GM12873 (cell line): ENCODE data around the gene TSG101.

Experiments
- TF ChIP-seq, protein P1 (sequence below): IDR thresholded peaks from 2 replicates; pipeline ENCODE4 v1.5.1; 2012; ENCODE audit warnings: low read depth, mild to moderate bottlenecking, moderate library complexity, low read length, control low read depth; ENCODE audit not compliant: insufficient read depth; ENCODE audit errors: missing control alignments

Gene TSG101

DNA sequence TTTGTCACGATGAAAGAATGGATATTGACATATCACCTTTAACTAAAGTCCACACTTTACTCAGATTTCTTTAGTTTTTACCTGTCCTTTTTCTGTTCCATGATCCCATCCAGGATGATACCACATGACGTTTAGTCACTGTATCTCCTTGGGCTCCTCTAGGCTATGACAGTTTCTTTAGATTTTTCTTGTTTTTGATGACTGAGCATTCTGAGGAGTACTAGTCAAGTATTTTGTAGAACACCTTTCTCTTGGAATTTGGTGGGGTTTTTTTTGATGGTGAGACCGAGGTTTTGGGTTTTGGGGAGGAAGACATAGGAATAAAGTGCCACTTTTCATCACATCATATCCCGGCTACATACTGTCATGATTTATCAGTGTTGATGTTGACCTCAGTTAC lies 67.1 kb downstream of the TSG101 start:
- TF ChIP-seq, protein P1, sequence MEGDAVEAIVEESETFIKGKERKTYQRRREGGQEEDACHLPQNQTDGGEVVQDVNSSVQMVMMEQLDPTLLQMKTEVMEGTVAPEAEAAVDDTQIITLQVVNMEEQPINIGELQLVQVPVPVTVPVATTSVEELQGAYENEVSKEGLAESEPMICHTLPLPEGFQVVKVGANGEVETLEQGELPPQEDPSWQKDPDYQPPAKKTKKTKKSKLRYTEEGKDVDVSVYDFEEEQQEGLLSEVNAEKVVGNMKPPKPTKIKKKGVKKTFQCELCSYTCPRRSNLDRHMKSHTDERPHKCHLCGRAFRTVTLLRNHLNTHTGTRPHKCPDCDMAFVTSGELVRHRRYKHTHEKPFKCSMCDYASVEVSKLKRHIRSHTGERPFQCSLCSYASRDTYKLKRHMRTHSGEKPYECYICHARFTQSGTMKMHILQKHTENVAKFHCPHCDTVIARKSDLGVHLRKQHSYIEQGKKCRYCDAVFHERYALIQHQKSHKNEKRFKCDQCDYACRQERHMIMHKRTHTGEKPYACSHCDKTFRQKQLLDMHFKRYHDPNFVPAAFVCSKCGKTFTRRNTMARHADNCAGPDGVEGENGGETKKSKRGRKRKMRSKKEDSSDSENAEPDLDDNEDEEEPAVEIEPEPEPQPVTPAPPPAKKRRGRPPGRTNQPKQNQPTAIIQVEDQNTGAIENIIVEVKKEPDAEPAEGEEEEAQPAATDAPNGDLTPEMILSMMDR, result no peak

DNA sequence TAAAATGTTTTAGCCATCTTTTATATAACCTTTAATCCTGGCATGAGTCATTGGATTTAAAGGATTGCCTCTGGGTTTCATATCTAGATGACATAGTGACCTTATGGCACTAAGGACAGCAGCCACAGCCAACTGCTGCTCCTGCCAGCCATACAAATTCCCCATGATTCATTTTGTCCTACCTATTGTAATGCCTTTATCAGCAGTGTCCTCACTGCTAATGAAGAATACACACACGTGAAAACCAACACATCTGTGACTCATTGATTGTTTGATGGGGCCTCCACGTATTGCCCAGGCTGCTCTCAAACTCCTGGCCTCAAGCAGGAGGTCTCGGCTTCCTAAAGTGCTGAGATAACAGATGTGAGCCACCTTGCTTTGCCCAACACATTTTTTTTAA lies 69.3 kb downstream of the TSG101 start:
- TF ChIP-seq, protein P1, result no peak

DNA sequence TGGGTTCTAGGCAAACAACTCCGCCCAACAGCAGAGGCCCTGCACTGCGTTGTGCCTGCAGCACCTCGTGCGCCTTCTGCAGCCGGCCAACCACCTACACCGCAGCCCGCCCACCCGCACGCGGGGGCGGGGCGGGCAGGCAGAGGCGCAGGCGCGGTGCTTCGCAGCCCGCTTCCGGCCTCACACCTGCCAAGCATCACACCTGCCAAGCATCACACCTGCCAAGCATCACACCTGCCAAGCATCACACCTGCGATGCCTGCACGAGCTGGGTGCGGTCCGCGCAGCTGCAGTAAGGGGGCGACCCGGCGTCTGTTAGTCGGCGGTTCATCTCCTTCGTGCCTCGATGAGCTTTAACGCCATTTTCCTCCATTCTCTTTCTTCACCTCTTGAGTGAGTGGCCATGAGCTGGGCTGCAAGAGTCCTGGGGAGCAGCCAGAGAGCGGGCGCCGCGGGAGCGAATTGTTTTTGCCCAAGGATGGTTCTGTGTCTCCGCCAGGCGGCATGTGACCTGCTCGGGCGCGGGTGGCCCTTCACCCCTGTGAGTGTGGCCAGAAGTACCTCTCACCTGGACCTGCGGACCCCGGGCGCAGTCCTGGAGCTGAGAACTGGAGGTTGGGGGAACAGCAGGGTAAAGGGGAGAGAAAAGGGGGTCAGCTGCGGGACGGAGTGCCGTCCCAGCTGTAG lies 70.9 kb downstream of the TSG101 start, which contains the start of gene LDHAL6A:
Gene LDHAL6A (plus strand): TSS at position 171 of the 687 bp plus-strand sequence. CDS start 825 bp downstream, outside the sequence.
- TF ChIP-seq, protein P1, result no peak

DNA sequence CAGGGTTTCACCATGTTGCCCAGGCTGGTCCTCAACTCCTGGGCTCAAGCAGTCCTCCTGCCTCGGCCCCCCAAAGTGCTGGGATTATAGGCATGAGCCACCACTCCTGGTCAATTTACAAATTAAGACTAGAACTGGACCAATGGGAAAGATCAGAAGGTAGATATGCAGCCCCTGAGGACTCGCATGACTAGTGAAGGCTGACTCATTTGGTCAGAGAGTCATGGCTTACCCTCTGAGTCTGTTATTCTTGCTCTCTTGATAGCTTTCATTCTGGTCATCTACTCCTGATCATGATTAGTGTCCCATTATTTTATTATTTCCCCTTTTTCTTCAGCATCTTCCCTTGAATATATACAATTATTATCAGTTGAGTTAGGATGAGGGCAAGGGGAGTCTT lies 73.8 kb downstream of the TSG101 start:
- TF ChIP-seq, protein P1, result no peak

DNA sequence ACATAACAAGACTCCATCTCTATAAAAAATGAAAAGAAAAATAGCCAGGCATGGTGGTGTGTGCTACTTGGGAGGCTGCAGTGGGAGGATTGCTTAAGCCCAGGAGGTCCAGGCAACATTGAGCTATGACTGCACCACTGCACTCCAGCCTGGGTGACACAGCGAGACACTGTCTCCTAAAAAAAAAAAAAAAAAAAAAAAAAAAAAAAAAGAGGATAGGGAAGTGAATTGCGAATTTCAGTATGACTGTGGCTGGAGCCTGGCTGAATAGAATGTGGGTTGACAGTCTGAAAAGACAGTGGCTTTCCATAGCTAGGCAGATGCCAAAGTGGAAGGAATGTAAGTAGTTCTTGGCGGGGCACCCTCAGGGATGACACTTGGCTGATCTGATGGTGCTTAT lies 77.5 kb downstream of the TSG101 start:
- TF ChIP-seq, protein P1, result no peak

DNA sequence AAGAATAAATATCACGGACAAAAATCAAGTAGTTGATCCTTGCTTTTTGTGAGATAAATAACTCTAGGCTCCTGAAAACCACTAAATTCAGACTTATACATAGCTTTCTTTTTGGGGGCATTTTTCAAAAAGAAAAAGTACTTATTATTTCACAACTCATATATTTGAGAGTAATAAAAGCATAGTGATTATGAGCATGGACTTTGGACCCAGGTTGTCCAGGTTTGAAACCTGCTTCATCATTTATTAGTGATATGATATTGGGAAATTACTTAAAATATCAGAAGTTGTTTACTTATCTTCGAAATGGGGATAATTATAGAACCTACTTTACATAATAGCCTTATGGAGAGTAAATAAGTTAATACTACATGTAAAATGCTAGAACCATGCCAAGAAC lies 88.1 kb downstream of the TSG101 start:
- TF ChIP-seq, protein P1, result no peak
